GM20000 (cell line): ENCODE data around the gene MON1A.

ENCODE experiments used
- DNase-seq: peaks from one replicate; pipeline ENCODE4 v3.0.0; 2012; ENCODE audit warnings: low spot score
- TF ChIP-seq, protein P1 (sequence below): IDR thresholded peaks from 2 replicates; pipeline ENCODE4 v1.5.1; 2012; ENCODE audit warnings: mild to moderate bottlenecking, control low read depth; ENCODE audit errors: extremely low read depth, missing control alignments

Gene MON1A

DNA sequence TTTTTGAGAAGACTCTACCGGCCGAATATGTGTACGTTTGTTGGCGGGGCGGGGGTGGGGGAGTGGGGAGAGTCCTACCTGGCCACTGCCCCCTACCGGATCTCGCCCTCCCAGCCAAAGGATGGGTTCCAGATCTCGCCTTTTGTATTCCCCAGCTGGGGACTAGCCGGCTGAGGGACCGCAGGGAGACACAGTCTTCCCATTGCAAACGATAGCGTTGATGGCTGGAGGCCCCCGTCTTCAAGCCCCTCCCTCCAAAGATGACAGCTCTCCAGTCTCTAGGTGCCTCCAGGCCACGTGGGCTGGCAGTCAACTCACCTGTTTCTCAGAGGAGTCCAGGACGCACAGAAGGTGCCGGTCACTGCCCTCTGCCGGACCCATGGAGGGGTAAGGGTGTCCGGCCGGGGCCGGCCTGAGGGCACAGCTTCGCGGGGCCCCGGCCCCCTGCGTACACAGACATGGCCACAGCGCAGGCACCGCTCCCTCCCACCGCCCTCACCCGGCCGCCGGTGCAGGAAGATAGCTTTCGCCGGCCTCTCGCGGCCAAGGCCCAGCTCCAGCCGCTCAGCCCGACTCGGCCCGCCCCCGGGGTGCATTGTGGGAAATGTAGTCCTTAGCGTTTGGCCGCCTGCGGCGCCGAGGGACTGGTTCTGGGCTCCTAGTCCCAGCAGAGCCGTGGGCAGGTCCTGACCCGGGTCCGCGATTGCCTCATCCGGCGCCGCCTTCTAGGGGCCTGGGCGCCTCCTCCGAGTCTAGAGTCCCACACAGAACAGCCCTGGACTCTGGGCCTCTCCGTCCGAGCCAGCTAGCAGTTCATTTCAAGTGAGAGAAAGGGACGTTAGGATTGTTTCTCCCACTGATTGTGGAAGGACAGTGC lies at the start of gene MON1A:
MON1A (minus strand) TSS at position 521 of the 877 bp plus-strand sequence. CDS start 16,465 bp downstream, outside the sequence.
- peak; percentile 89 for DNase-seq
- TF ChIP-seq, protein P1, sequence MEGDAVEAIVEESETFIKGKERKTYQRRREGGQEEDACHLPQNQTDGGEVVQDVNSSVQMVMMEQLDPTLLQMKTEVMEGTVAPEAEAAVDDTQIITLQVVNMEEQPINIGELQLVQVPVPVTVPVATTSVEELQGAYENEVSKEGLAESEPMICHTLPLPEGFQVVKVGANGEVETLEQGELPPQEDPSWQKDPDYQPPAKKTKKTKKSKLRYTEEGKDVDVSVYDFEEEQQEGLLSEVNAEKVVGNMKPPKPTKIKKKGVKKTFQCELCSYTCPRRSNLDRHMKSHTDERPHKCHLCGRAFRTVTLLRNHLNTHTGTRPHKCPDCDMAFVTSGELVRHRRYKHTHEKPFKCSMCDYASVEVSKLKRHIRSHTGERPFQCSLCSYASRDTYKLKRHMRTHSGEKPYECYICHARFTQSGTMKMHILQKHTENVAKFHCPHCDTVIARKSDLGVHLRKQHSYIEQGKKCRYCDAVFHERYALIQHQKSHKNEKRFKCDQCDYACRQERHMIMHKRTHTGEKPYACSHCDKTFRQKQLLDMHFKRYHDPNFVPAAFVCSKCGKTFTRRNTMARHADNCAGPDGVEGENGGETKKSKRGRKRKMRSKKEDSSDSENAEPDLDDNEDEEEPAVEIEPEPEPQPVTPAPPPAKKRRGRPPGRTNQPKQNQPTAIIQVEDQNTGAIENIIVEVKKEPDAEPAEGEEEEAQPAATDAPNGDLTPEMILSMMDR: peak; percentile 22

- no peak for DNase-seq
- TF ChIP-seq, protein P1: no peak
Observed at GRCh38 chr3:49976942-49977341, 47.3 kb upstream of the MON1A start.

DNA sequence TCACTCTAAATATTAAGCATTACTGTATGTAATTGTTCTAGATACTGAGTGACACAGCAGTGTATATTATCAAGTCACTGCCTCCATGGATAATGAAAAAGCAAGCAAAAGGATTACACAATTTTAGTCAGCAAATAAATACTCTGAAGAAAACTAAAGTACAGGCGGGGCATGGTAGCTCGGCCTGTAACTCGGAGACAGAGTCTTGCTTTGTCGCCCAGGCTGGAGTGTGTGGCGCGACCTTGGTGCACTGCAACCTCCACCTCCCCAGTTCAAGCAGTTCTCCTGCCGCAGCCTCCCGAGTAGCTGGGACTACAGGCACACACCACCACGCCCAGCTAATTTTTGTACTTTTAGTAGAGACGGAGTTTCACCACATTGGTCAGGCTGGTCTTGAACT lies 43.0 kb upstream of the MON1A start:
- TF ChIP-seq, protein P1: no peak
- DNase-seq: no peak

GRCh38 chr3:49968346-49968745 lies 38.7 kb upstream of the MON1A start:
- TF ChIP-seq, protein P1: no peak
- DNase-seq: no peak

DNA sequence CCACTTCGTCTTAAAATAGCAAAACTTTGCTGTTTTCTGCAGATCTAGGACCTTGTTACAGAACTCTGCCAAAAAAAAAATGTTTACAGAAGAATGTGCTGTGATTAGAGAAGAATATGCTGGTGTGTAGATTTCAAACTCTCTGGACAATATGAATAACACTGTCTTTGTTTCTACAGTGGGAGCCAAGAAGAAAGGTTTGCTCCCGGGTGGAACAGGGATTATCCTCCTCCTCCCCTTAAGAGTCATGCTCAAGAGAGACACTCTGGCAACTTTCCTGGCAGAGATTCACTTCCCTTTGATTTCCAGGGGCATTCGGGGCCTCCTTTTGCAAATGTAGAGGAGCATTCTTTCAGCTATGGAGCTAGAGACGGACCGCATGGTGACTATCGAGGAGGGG lies 37.7 kb upstream of the MON1A start:
- DNase-seq: no peak
- TF ChIP-seq, protein P1: no peak

DNA sequence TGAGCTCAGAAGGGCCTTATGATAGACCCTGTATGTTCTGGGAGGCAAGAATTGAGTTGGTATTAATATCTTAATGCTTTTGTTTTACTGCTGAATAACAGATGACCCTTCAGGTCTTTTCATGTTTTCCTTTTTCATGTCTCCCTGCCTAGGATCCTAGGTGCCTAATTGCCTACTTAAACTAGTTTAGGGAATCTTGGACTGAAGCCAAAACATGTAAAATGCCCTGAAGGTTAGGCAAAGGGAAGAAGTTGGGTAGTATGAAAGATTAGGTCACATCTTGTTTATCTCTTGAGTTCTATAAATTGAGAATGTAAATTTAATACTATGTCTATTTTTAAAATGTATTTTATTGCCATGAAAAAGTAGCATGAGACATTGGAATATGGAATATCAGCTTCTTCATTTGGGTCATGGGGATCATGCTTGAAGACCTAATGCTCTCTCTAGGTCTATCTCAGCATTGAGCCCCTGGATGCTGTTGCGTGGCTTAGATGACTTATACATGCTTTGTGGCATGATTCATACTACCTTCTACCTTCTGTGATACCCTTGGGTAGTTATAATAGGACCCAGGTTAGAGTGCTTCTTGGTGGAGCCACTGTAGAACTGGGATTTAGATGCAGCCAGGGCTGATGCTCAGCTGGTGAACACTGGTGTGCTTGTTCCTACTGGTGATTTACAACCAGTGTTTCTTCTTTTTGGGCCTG lies 36.8 kb upstream of the MON1A start:
- DNase-seq: no peak
- TF ChIP-seq, protein P1: no peak

DNA sequence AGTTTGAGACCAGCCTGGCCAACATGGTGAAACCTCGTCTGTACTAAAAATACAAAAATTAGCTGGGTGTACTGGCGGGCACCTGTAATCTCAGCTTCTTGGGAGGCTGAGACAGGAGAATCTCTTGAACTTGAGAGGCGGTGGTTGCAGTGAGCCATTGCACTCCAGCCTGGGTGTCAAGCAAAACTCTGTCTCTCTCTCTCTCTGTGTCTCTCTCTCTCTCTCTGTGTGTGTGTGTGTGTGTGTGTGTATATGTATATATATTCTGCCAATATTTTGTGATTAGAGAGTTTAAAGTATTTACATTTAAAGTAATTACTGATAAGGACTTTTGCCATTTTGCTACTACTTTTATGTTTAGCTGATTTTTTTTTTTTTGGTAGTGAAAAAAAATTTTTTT lies 26.0 kb upstream of the MON1A start:
- no peak for DNase-seq
- TF ChIP-seq, protein P1: no peak
